ENCODE results near the gene NRGN. TPM values are rescaled to one million over a fixed set of nuclear protein-coding genes. Genes with fewer than 3 reads are reported as not detected.
A peak's percentile ranks its signal among the peaks of the same experiment; 100 is the strongest.

The NRGN gene
- total and polyA plus RNA-seq, 2 of the 8 experiments (the other 6 are each of a cell fraction or from before 2014, with no cell fraction given), result 0.60 to 1.0 TPM

GRCh38 chr11:124748481-124749343 is 9.0 kb downstream of the NRGN start:
- Histone ChIP-seq H2BK12ac (ENCODE audit: low read depth, low read length) (no peak overlapping the region; the same call in 1 of the 2 replicates), H3K4me2 (ENCODE audit: insufficient read depth in 1 of 2, low read depth in 2 of 2, low read length in 2 of 2) (no peak overlapping the region)
- CTCF ChIA-PET (ENCODE audit: partially characterized antibody), result interaction anchor here (0.7 to 28.0 kb wide), 10 partner anchors 8 to 118 kb away, joined by 3 to 382 read pairs (median 5); partner anchors contain the start of genes ESAM, NRGN and VSIG2
- no peak for TF ChIP-seq SAP30 (IDR thresholded peaks at IDR 0.05; ENCODE audit: insufficient read depth, insufficient replicate concordance, low read length)
- TF ChIP-seq EZH2 (IDR thresholded peaks at IDR 0.05; ENCODE audit: low read depth, low read length, severe bottlenecking), result peak; percentile 59
- no peak for TF ChIP-seq SIRT6 (IDR thresholded peaks at IDR 0.05; ENCODE audit: low read length)
- TF ChIP-seq SRF (IDR thresholded peaks at IDR 0.05; ENCODE audit: low read depth, low read length), result no peak
- no peak for TF ChIP-seq RBBP5 (IDR thresholded peaks at IDR 0.05; ENCODE audit: borderline replicate concordance, low read depth, low read length)
- TF ChIP-seq EGR1 (IDR thresholded peaks at IDR 0.05; ENCODE audit: borderline replicate concordance, low read depth, low read length), result no peak
- TF ChIP-seq KDM1A (IDR thresholded peaks at IDR 0.05; ENCODE audit: borderline replicate concordance, low read length), result no peak
- TF ChIP-seq KDM4A (IDR thresholded peaks at IDR 0.05; ENCODE audit: low read depth, low read length, severe bottlenecking), result no peak
- no peak for TF ChIP-seq NRF1 (IDR thresholded peaks at IDR 0.05; ENCODE audit: low read depth, low read length)
- TF ChIP-seq SUZ12 (IDR thresholded peaks at IDR 0.05; ENCODE audit: low read length), result peak; percentile 78
- no peak for TF ChIP-seq HDAC6 (IDR thresholded peaks at IDR 0.05; ENCODE audit: low read depth, low read length)
- TF ChIP-seq BACH1 (IDR thresholded peaks at IDR 0.05; ENCODE audit: low read length), result no peak

More at GRCh38 chr11:124748481-124749343, 9.0 kb downstream of the NRGN start:
- Histone ChIP-seq H2AK5ac (ENCODE audit: low read depth, low read length) (no peak overlapping the region), H3K9ac (replicated peaks in 1 of 4; ENCODE audit: extremely low read depth in 1 of 4, low read depth in 3 of 4, low read length in 3 of 4) (no peak overlapping the region), H3K9me3 (ENCODE audit: insufficient read depth in 2 of 2, low read depth in 1 of 2, low read length in 1 of 2) (no peaks in the 10 kb centered on the region), H3K4me3 (ENCODE audit: extremely low read depth in 1 of 4, insufficient read depth in 2 of 4, low read depth in 3 of 4, low read length in 4 of 4) (no peak overlapping the region), H3K27ac (ENCODE audit: low read depth, low read length) (no peak overlapping the region), H3K79me2 (ENCODE audit: control insufficient read depth in 1 of 2, insufficient read depth in 2 of 2, low read length in 2 of 2) (no peaks in the 10 kb centered on the region), H2BK120ac (replicated peaks; ENCODE audit: low read depth, low read length) (no peak overlapping the region), H3K27me3 (replicated peaks in 1 of 4; ENCODE audit: control insufficient read depth in 3 of 4, extremely low read depth in 1 of 4, insufficient read depth in 3 of 4, low read length in 3 of 4) (peaks cover 91 to 99% (median 97%) of the 10 kb centered on the region in 4 experiments), H4K8ac (ENCODE audit: extremely low read depth, insufficient read depth, low read length) (no peak overlapping the region), H3K36me3 (ENCODE audit: control insufficient read depth in 2 of 4, insufficient read depth in 4 of 4, low read length in 3 of 4) (no peaks in the 10 kb centered on the region), H3K23ac (ENCODE audit: insufficient read length) (no peak overlapping the region), H2AFZ (ENCODE audit: low read length) (no peak overlapping the region), H3K4ac (replicated peaks; ENCODE audit: insufficient read length, low read depth, low read length) (no peak overlapping the region), H4K20me1 (replicated peaks in 1 of 2; ENCODE audit: control insufficient read depth in 1 of 2, insufficient read depth in 2 of 2, low read length in 2 of 2) (peaks cover 6 to 25% of the 10 kb centered on the region in 2 experiments), H3K56ac (replicated peaks; ENCODE audit: insufficient read length, low read depth, low read length) (no peak overlapping the region), H2BK20ac (ENCODE audit: low read length) (no peak overlapping the region), H2BK15ac (ENCODE audit: low read length) (peak overlapping the region; percentile 66), H3K4me1 (replicated peaks in 1 of 4; ENCODE audit: control insufficient read depth in 3 of 4, insufficient read depth in 4 of 4, low read length in 3 of 4) (peaks cover 0 to 31% (median 17%) of the 10 kb centered on the region in 4 experiments; a peak in 6 of 7 replicates), H4K5ac (ENCODE audit: insufficient read length, low read depth, low read length) (no peak overlapping the region), H3K23me2 (ENCODE audit: low read depth, low read length) (peaks cover 11% of the 10 kb centered on the region; the same call in 1 of the 2 replicates), H3K79me1 (ENCODE audit: low read depth, low read length) (no peaks in the 10 kb centered on the region), H3K14ac (ENCODE audit: insufficient read length) (no peak overlapping the region), H4K91ac (replicated peaks; ENCODE audit: insufficient read length, low read length) (no peak overlapping the region), H2BK5ac (ENCODE audit: low read depth, low read length) (no peak overlapping the region), H3K18ac (ENCODE audit: extremely low read depth, low read length) (no peak overlapping the region)
- WGBS, 2 experiments (ENCODE audit: extremely low coverage in 1 of 2, insufficient coverage in 1 of 2, insufficient read length in 1 of 2, insufficient replicate concordance in 2 of 2, low coverage in 1 of 2, low lambda C conversion rate in 2 of 2, missing lambda C conversion rate in 1 of 2), result 48% methylated on average over 12 of the region's 12 CpGs; no CpG with 5 or more reads in 1 of the 2 experiments
- POLR2A ChIA-PET (ENCODE audit: partially characterized antibody), result interaction anchor here (0.9 to 3.0 kb wide), 4 partner anchors 10 to 75 kb away, joined by 4 to 9 read pairs (median 6); partner anchors contain the start of genes SIAE and SPA17
- FAIRE-seq, result no peak
- no peak for DNase-seq (ENCODE audit: low read depth in 1 of 2, low spot score in 2 of 2)
